SK-N-MC (cell line): ENCODE results near the gene ARSI.
"Not testable (repeated sequence)": the region's sequence is repeated elsewhere in the genome, so short reads cannot be mapped to it uniquely, and the experiment has no call there.

Source experiments
- DNase-seq: peaks from one replicate; pipeline ENCODE4 v3.0.0-alpha.2; 2011; ENCODE audit warnings: low read depth, low spot score
- H3K27ac ChIP-seq: fragments of 200-600 bp; sonication (generic); 2 replicates; pipeline ENCODE4 v1.5.1; 2016; ENCODE audit warnings: mixed run types
- H3K36me3 ChIP-seq: fragments of 200-600 bp; sonication (generic); 2 replicates; pipeline ENCODE4 v1.6.1; 2017; ENCODE audit warnings: antibody characterized with exemption, low read length, mixed read lengths; ENCODE audit not compliant: insufficient read depth
- H3K4me3 ChIP-seq: fragments of 200-600 bp; sonication (generic); 2 replicates; pipeline ENCODE4 v1.5.1; 2016
- H3K9ac ChIP-seq: fragments of 200-600 bp; sonication (generic); 2 replicates; pipeline ENCODE4 v1.8.0; 2017; ENCODE audit warnings: mixed run types, mixed read lengths; ENCODE audit not compliant: insufficient read length
- H3K9me3 ChIP-seq: fragments of 200-600 bp; sonication (generic); 2 replicates; pipeline ENCODE4 v1.6.1; 2017; ENCODE audit warnings: low read depth, mild to moderate bottlenecking, antibody characterized with exemption, low read length, moderate library complexity, mixed read lengths
- EZH2 ChIP-seq: fragments of 200-600 bp; sonication (generic); IDR thresholded peaks from one replicate; pipeline ENCODE4 v1.6.1; 2017; ENCODE audit warnings: antibody characterized with exemption
- FOXP2 ChIP-seq: optimal IDR thresholded peaks from 2 replicates; pipeline ENCODE3; 2011; ENCODE audit warnings: mild to moderate bottlenecking, moderate library complexity; ENCODE audit not compliant: insufficient read depth; ENCODE audit errors: extremely low read length, control extremely low read depth
- POLR2AphosphoS5 ChIP-seq: IDR thresholded peaks from 2 replicates; pipeline ENCODE4 v1.6.1; 2012; ENCODE audit warnings: mild to moderate bottlenecking, low read depth, low read length, borderline replicate concordance

Gene ARSI

GRCh38 chr5:150254774-150255173 lies 47.9 kb downstream of the ARSI start:
- H3K9ac ChIP-seq, result no peak overlapping the region
- TF ChIP-seq POLR2AphosphoS5 (no peak), FOXP2 (no peak), EZH2 (no peak)

GRCh38 chr5:150254363-150254762 lies 48.3 kb downstream of the ARSI start:
- Histone ChIP-seq H3K36me3 (no peaks in the 10 kb centered on the region), H3K27ac (no peak overlapping the region), H3K9ac (no peak overlapping the region), H3K4me3 (no peak overlapping the region), H3K9me3 (no peaks in the 10 kb centered on the region)
- no peak for DNase-seq
- TF ChIP-seq EZH2 (no peak), POLR2AphosphoS5 (no peak), FOXP2 (no peak)

More at GRCh38 chr5:150254774-150255173, 47.9 kb downstream of the ARSI start:
- DNase-seq, result no peak
- H3K36me3 ChIP-seq, result no peaks in the 10 kb centered on the region
- H3K4me3 ChIP-seq, result no peak overlapping the region
- H3K9me3 ChIP-seq, result no peaks in the 10 kb centered on the region
- no peak overlapping the region for H3K27ac ChIP-seq

GRCh38 chr5:150253416-150254208 lies 49.1 kb downstream of the ARSI start:
- Histone ChIP-seq H3K27ac (no peak overlapping the region), H3K36me3 (no peaks in the 10 kb centered on the region), H3K9me3 (no peaks in the 10 kb centered on the region), H3K9ac (no peak overlapping the region), H3K4me3 (no peak overlapping the region)
- DNase-seq, result no peak
- TF ChIP-seq EZH2 (no peak), FOXP2 (no peak), POLR2AphosphoS5 (no peak)

- Histone ChIP-seq H3K9me3 (no peaks in the 10 kb centered on the region), H3K4me3 (no peak overlapping the region), H3K9ac (no peak overlapping the region), H3K36me3 (no peaks in the 10 kb centered on the region), H3K27ac (no peak overlapping the region)
- DNase-seq, result no peak
- TF ChIP-seq POLR2AphosphoS5 (no peak), FOXP2 (no peak), EZH2 (no peak)
Observed at GRCh38 chr5:150252489-150252888, 50.2 kb downstream of the ARSI start.

GRCh38 chr5:150251504-150251903 lies 51.2 kb downstream of the ARSI start:
- no peak overlapping the region for H3K27ac ChIP-seq
- no peaks in the 10 kb centered on the region for H3K9me3 ChIP-seq
- no peak for DNase-seq
- H3K36me3 ChIP-seq, result no peaks in the 10 kb centered on the region
- H3K4me3 ChIP-seq, result no peak overlapping the region
- no peak overlapping the region for H3K9ac ChIP-seq
- TF ChIP-seq FOXP2, result no peak
- no peak for TF ChIP-seq EZH2
- TF ChIP-seq POLR2AphosphoS5, result no peak

GRCh38 chr5:150249744-150250143 lies 53.0 kb downstream of the ARSI start:
- Histone ChIP-seq H3K27ac (no peak overlapping the region), H3K36me3 (no peaks in the 10 kb centered on the region), H3K9me3 (no peaks in the 10 kb centered on the region), H3K4me3 (no peak overlapping the region), H3K9ac (no peak overlapping the region)
- DNase-seq, result no peak
- TF ChIP-seq POLR2AphosphoS5 (no peak), FOXP2 (no peak), EZH2 (no peak)

GRCh38 chr5:150248946-150249345 lies 53.8 kb downstream of the ARSI start:
- TF ChIP-seq FOXP2 (no peak), POLR2AphosphoS5 (no peak), EZH2 (no peak)
- Histone ChIP-seq H3K36me3 (no peaks in the 10 kb centered on the region), H3K9me3 (no peaks in the 10 kb centered on the region), H3K9ac (no peak overlapping the region), H3K27ac (no peak overlapping the region), H3K4me3 (no peak overlapping the region)
- DNase-seq, result no peak

GRCh38 chr5:150248493-150248892 lies 54.2 kb downstream of the ARSI start:
- H3K9me3 ChIP-seq, H3K27ac ChIP-seq, H3K9ac ChIP-seq, H3K36me3 ChIP-seq, DNase-seq, H3K4me3 ChIP-seq: not testable (repeated sequence)

GRCh38 chr5:150247726-150248125 lies 55.0 kb downstream of the ARSI start:
- no peak for DNase-seq
- H3K9ac ChIP-seq, result no peak overlapping the region
- no peak overlapping the region for H3K27ac ChIP-seq
- H3K36me3 ChIP-seq, result no peaks in the 10 kb centered on the region
- no peaks in the 10 kb centered on the region for H3K9me3 ChIP-seq
- TF ChIP-seq POLR2AphosphoS5 (no peak), FOXP2 (no peak), EZH2 (no peak)
- no peak overlapping the region for H3K4me3 ChIP-seq
